Central memory CD4-positive, alpha-beta T cell (primary cell): ENCODE results near the gene CST3.

Experiments
- DNase-seq: peaks from one replicate; pipeline ENCODE4 v3.0.0; 2022

Gene CST3

GRCh38 chr20:23598481-23598880 lies 39.3 kb downstream of the CST3 start:
- DNase-seq: no peak

GRCh38 chr20:23596579-23597250 lies 41.0 kb downstream of the CST3 start:
- no peak for DNase-seq

GRCh38 chr20:23595941-23596340 lies 41.8 kb downstream of the CST3 start:
- no peak for DNase-seq

- no peak for DNase-seq
These were observed 49.0 kb downstream of the CST3 start for GRCh38 chr20:23588434-23589403.

GRCh38 chr20:23587631-23588030 lies 50.1 kb downstream of the CST3 start:
- no peak for DNase-seq

- no peak for DNase-seq
These were observed 50.8 kb downstream of the CST3 start for GRCh38 chr20:23586735-23587525.

GRCh38 chr20:23585808-23586734 lies 51.7 kb downstream of the CST3 start:
- no peak for DNase-seq

GRCh38 chr20:23585449-23585807 lies 52.3 kb downstream of the CST3 start:
- no peak for DNase-seq

- DNase-seq: no peak
These were observed 53.1 kb downstream of the CST3 start for GRCh38 chr20:23584434-23585199.
